ENCODE results near the gene SUPT4H1. TPM values are rescaled to one million over a fixed set of nuclear protein-coding genes. Genes with fewer than 3 reads are reported as not detected.

Gene SUPT4H1
- total and polyA plus RNA-seq, 2 of the 4 experiments (the other 2 are of a cell fraction): 51.6 to 129 TPM

DNA sequence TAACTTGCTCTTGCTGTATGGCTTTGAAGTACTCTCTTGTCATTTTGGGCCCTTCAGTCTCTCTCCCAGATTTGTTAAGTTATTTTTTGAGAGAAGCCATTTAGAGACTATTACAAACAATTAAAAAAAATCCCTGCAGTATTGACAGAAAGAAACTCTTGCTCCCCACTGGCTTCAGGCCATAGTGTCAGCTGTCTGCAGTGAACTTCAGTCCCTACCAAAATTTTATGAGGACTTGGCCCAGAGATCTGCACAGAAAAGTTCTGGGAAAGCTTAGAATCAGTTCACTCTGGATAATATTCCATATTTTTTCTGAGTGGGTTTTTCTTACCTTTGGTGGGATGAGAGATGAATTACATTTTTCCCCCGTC, 30.9 kb upstream of the SUPT4H1 start:
- Histone ChIP-seq H4K20me1 (ENCODE audit: insufficient read depth, low read length) (no peaks in the 10 kb centered on the region), H2AFZ (replicated peaks; ENCODE audit: low read length, poor library complexity) (no peak overlapping the region), H3K56ac (ENCODE audit: extremely low read depth, insufficient read depth, low read length) (no peak overlapping the region), H3K9me1 (ENCODE audit: insufficient read depth, low read length) (no peaks in the 10 kb centered on the region), H2BK15ac (ENCODE audit: low read depth, low read length) (no peak overlapping the region), H3K4me1 (ENCODE audit: control insufficient read depth, insufficient read depth, low read length) (no peaks in the 10 kb centered on the region), H3K79me1 (ENCODE audit: low read depth in 1 of 2, low read length in 2 of 2) (no peaks in the 10 kb centered on the region), H4K91ac (ENCODE audit: insufficient read depth, low read depth, low read length) (no peak overlapping the region), H4K8ac (ENCODE audit: low read depth in 2 of 2, low read length in 2 of 2) (no peak overlapping the region), H3K9me3 (ENCODE audit: control insufficient read depth, insufficient read depth, low read length) (no peaks in the 10 kb centered on the region), H2AK9ac (replicated peaks; ENCODE audit: low read depth, low read length, poor library complexity) (no peak overlapping the region), H3K9ac (ENCODE audit: low read depth, low read length) (no peak overlapping the region), H3K14ac (replicated peaks; ENCODE audit: low read depth, low read length) (no peak overlapping the region), H4K5ac (ENCODE audit: low read depth, low read length) (no peak overlapping the region), H2BK20ac (ENCODE audit: low read depth, low read length) (no peak overlapping the region), H3K27me3 (ENCODE audit: control insufficient read depth, insufficient read depth, low read length) (peaks cover 21% of the 10 kb centered on the region), H3K27ac (ENCODE audit: insufficient read depth, low read length) (no peak overlapping the region), H3K36me3 (ENCODE audit: control insufficient read depth, insufficient read depth, low read length) (no peaks in the 10 kb centered on the region), H3K18ac (ENCODE audit: low read depth, low read length) (no peak overlapping the region), H2BK120ac (ENCODE audit: low read depth, low read length) (no peak overlapping the region), H3K4me2 (ENCODE audit: low read depth, low read length) (no peak overlapping the region), H3K4me3 (ENCODE audit: insufficient read depth, low read depth, low read length) (no peak overlapping the region), H3K23ac (ENCODE audit: low read depth, low read length) (no peak overlapping the region), H3K4ac (ENCODE audit: low read depth, low read length) (no peak overlapping the region), H2AK5ac (ENCODE audit: low read depth, low read length) (no peak overlapping the region), H2BK5ac (ENCODE audit: low read depth, low read length, poor library complexity, severe bottlenecking) (no peak overlapping the region)
- ChIA-PET CTCF (no interaction called here), POLR2A (ENCODE audit: unreplicated experiment) (no interaction called here)
- DNase-seq: no peak
- in situ Hi-C loops (cut with MboI; ENCODE audit: low sequenced_read_pairs) (no loop called here), dilution Hi-C loops (cut with HindIII; ENCODE audit: low sequenced_read_pairs, unreplicated experiment) (no loop called here), intact Hi-C loops (cut with micrococcal nuclease) (no loop called here)
- BruUV-seq (replicated peaks): no TSS peak
- ATAC-seq (ENCODE audit: low read depth): no peak
- TF ChIP-seq MXI1 (IDR thresholded peaks at IDR 0.05; ENCODE audit: borderline replicate concordance, low read depth, low read length) (no peak), MAFK (IDR thresholded peaks at IDR 0.05; ENCODE audit: low read depth, low read length) (no peak), MAZ (IDR thresholded peaks at IDR 0.05; ENCODE audit: borderline replicate concordance, low read depth, low read length) (no peak), RCOR1 (IDR thresholded peaks at IDR 0.05; ENCODE audit: insufficient replicate concordance, low read length) (no peak), CEBPB (IDR thresholded peaks at IDR 0.05; ENCODE audit: low read depth, low read length) (no peak), BHLHE40 (IDR thresholded peaks at IDR 0.05; ENCODE audit: low read depth, low read length) (no peak)
- TF ChIP-seq, protein P1, sequence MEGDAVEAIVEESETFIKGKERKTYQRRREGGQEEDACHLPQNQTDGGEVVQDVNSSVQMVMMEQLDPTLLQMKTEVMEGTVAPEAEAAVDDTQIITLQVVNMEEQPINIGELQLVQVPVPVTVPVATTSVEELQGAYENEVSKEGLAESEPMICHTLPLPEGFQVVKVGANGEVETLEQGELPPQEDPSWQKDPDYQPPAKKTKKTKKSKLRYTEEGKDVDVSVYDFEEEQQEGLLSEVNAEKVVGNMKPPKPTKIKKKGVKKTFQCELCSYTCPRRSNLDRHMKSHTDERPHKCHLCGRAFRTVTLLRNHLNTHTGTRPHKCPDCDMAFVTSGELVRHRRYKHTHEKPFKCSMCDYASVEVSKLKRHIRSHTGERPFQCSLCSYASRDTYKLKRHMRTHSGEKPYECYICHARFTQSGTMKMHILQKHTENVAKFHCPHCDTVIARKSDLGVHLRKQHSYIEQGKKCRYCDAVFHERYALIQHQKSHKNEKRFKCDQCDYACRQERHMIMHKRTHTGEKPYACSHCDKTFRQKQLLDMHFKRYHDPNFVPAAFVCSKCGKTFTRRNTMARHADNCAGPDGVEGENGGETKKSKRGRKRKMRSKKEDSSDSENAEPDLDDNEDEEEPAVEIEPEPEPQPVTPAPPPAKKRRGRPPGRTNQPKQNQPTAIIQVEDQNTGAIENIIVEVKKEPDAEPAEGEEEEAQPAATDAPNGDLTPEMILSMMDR (conservative IDR thresholded peaks at IDR 0.05; ENCODE audit: low read depth, low read length): no peak
- TF ChIP-seq, protein P2, sequence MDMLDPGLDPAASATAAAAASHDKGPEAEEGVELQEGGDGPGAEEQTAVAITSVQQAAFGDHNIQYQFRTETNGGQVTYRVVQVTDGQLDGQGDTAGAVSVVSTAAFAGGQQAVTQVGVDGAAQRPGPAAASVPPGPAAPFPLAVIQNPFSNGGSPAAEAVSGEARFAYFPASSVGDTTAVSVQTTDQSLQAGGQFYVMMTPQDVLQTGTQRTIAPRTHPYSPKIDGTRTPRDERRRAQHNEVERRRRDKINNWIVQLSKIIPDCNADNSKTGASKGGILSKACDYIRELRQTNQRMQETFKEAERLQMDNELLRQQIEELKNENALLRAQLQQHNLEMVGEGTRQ (IDR thresholded peaks at IDR 0.05; ENCODE audit: low read depth, low read length): no peak
- WGBS, 2 experiments (ENCODE audit: extremely low coverage in 2 of 2, insufficient read length in 1 of 2): no CpG with 5 or more reads among the region's 1 CpG

All from IMR-90 (cell line).